ENCODE measurements around the gene PBX1. TPM values are rescaled to one million over a fixed set of nuclear protein-coding genes. Genes with fewer than 3 reads are reported as not detected.

PBX1 gene
- total and polyA plus RNA-seq, 4 donors = 2.2 to 17.3 (median 5.1) TPM

DNA sequence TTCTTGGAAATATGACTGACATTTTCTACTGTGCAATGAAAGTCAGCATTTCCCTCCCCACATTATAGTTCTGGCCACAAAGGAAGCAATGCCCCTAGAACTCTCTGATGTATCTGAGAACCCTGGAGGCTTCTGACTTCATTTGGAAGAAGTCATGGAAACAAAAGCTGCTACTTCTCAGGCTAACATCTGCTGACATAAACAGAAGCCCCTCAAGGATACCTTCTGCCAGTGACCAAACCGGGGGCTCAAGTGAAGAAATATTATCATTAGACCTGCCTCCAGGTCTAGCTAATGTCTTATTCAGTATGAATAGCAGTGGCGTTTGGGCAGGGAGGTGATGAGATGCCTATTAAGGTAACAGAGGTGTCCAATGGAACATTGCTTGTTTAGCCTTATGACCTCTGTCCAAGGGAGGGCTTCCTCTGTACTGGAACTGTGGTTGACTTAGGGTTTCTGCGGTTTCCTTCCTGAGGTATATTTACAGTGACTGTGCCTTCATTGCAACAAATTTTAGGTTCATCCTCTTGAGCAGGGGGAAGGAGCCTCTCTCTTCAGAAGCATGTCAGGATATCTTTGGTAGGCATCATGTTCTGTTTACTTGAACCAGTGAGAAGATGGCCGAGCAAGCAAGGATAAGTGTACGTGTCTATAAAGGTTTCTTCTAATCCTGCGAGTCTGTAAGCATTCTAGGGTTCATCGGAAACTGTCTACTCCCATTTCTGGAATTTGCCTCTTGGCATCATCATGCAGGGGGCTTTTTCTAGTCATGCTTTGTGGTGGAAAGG lies 161.7 kb downstream of the PBX1 start:
- no peak overlapping the region for H3K9ac ChIP-seq (ENCODE audit: low read depth in 1 of 2, low read length in 2 of 2)
- no peaks in the 10 kb centered on the region for H3K9me3 ChIP-seq (ENCODE audit: control insufficient read depth in 4 of 4, low read length in 3 of 4)
- WGBS = 80% methylated on average over 7 of the region's 7 CpGs
- DNase-seq (ENCODE audit: low spot score) = no peak
- no peaks in the 10 kb centered on the region for H3K36me3 ChIP-seq (ENCODE audit: control insufficient read depth in 4 of 4, insufficient read depth in 3 of 4, low read depth in 1 of 4, low read length in 3 of 4)
- TF ChIP-seq JUND (IDR thresholded peaks at IDR 0.05) (no peak), YY1 (IDR thresholded peaks at IDR 0.05) (no peak), SP1 (IDR thresholded peaks at IDR 0.05) (no peak), FOXA2 (IDR thresholded peaks at IDR 0.05) (no peak), GABPA (IDR thresholded peaks at IDR 0.05 in 1 of 2, conservative IDR thresholded peaks at IDR 0.05 in 1 of 2) (no peak), NR2F2 (IDR thresholded peaks at IDR 0.05) (no peak), HNF4G (IDR thresholded peaks at IDR 0.05) (no peak), RXRA (IDR thresholded peaks at IDR 0.05) (no peak), TAF1 (conservative IDR thresholded peaks at IDR 0.05) (no peak), EGR1 (IDR thresholded peaks at IDR 0.05; ENCODE audit: low read depth in 2 of 2) (no peak), RAD21 (IDR thresholded peaks at IDR 0.05) (no peak), HNF4A (conservative IDR thresholded peaks at IDR 0.05) (no peak), FOXA1 (IDR thresholded peaks at IDR 0.05) (no peak)
- TF ChIP-seq, protein P1, sequence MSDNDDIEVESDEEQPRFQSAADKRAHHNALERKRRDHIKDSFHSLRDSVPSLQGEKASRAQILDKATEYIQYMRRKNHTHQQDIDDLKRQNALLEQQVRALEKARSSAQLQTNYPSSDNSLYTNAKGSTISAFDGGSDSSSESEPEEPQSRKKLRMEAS (IDR thresholded peaks at IDR 0.05) = no peak
- TF ChIP-seq, protein P2, sequence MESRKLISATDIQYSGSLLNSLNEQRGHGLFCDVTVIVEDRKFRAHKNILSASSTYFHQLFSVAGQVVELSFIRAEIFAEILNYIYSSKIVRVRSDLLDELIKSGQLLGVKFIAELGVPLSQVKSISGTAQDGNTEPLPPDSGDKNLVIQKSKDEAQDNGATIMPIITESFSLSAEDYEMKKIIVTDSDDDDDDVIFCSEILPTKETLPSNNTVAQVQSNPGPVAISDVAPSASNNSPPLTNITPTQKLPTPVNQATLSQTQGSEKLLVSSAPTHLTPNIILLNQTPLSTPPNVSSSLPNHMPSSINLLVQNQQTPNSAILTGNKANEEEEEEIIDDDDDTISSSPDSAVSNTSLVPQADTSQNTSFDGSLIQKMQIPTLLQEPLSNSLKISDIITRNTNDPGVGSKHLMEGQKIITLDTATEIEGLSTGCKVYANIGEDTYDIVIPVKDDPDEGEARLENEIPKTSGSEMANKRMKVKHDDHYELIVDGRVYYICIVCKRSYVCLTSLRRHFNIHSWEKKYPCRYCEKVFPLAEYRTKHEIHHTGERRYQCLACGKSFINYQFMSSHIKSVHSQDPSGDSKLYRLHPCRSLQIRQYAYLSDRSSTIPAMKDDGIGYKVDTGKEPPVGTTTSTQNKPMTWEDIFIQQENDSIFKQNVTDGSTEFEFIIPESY (IDR thresholded peaks at IDR 0.05) = no peak
- TF ChIP-seq, protein P3, sequence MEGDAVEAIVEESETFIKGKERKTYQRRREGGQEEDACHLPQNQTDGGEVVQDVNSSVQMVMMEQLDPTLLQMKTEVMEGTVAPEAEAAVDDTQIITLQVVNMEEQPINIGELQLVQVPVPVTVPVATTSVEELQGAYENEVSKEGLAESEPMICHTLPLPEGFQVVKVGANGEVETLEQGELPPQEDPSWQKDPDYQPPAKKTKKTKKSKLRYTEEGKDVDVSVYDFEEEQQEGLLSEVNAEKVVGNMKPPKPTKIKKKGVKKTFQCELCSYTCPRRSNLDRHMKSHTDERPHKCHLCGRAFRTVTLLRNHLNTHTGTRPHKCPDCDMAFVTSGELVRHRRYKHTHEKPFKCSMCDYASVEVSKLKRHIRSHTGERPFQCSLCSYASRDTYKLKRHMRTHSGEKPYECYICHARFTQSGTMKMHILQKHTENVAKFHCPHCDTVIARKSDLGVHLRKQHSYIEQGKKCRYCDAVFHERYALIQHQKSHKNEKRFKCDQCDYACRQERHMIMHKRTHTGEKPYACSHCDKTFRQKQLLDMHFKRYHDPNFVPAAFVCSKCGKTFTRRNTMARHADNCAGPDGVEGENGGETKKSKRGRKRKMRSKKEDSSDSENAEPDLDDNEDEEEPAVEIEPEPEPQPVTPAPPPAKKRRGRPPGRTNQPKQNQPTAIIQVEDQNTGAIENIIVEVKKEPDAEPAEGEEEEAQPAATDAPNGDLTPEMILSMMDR (IDR thresholded peaks at IDR 0.05; ENCODE audit: low read depth, low read length, missing input control) = no peak
- TF ChIP-seq, protein P4, sequence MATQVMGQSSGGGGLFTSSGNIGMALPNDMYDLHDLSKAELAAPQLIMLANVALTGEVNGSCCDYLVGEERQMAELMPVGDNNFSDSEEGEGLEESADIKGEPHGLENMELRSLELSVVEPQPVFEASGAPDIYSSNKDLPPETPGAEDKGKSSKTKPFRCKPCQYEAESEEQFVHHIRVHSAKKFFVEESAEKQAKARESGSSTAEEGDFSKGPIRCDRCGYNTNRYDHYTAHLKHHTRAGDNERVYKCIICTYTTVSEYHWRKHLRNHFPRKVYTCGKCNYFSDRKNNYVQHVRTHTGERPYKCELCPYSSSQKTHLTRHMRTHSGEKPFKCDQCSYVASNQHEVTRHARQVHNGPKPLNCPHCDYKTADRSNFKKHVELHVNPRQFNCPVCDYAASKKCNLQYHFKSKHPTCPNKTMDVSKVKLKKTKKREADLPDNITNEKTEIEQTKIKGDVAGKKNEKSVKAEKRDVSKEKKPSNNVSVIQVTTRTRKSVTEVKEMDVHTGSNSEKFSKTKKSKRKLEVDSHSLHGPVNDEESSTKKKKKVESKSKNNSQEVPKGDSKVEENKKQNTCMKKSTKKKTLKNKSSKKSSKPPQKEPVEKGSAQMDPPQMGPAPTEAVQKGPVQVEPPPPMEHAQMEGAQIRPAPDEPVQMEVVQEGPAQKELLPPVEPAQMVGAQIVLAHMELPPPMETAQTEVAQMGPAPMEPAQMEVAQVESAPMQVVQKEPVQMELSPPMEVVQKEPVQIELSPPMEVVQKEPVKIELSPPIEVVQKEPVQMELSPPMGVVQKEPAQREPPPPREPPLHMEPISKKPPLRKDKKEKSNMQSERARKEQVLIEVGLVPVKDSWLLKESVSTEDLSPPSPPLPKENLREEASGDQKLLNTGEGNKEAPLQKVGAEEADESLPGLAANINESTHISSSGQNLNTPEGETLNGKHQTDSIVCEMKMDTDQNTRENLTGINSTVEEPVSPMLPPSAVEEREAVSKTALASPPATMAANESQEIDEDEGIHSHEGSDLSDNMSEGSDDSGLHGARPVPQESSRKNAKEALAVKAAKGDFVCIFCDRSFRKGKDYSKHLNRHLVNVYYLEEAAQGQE (IDR thresholded peaks at IDR 0.05) = no peak
- TF ChIP-seq, protein P5, sequence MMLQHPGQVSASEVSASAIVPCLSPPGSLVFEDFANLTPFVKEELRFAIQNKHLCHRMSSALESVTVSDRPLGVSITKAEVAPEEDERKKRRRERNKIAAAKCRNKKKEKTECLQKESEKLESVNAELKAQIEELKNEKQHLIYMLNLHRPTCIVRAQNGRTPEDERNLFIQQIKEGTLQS (IDR thresholded peaks at IDR 0.05) = no peak
- no peak overlapping the region for H3K27ac ChIP-seq (ENCODE audit: low read depth in 1 of 2, low read length in 2 of 2)
- H3K27me3 ChIP-seq (ENCODE audit: control insufficient read depth in 4 of 4, insufficient read depth in 4 of 4, low read length in 3 of 4) = no peaks in the 10 kb centered on the region
- H3K4me3 ChIP-seq (ENCODE audit: low read depth in 1 of 3, low read length in 3 of 3) = no peak overlapping the region
- H3K4me1 ChIP-seq (ENCODE audit: control insufficient read depth in 4 of 4, insufficient read depth in 4 of 4, low read length in 3 of 4) = no peaks in the 10 kb centered on the region
